ENCODE data around the gene ABCA3.

- TF ChIP-seq CTCF (IDR thresholded peaks at IDR 0.05) (no peak), POLR2A (IDR thresholded peaks at IDR 0.05) (no peak), POLR2AphosphoS5 (IDR thresholded peaks at IDR 0.05) (peak in 2 of 4 donors; percentile 32 to 40)
Measured at GRCh38 chr16:2237493-2238149, 102.9 kb downstream of the ABCA3 start.

Measured in sigmoid colon (tissue), 4 donors.